Coronary artery (tissue), 2 donors: ENCODE data around the gene PRR7.

Experiments used
- DNase-seq: peaks from one replicate; pipeline ENCODE4 v3.0.0-alpha.2; 2017; ENCODE audit warnings: low spot score
- H3K27ac ChIP-seq, 2 donors: fragments of 200-600 bp; sonication (generic); one replicate each; pipeline ENCODE4 v1.5.1; 2016 to 2019
- H3K4me3 ChIP-seq: fragments of 200-600 bp; sonication (generic); 2 replicates; pipeline ENCODE4 v1.5.1; 2016; ENCODE audit warnings: mild to moderate bottlenecking, moderate library complexity
- TF ChIP-seq, protein P1 (sequence below): fragments of 200-600 bp; sonication (generic); IDR thresholded peaks from one replicate; pipeline ENCODE4 v1.5.1; 2019; ENCODE audit warnings: antibody characterized with exemption

The PRR7 gene

DNA sequence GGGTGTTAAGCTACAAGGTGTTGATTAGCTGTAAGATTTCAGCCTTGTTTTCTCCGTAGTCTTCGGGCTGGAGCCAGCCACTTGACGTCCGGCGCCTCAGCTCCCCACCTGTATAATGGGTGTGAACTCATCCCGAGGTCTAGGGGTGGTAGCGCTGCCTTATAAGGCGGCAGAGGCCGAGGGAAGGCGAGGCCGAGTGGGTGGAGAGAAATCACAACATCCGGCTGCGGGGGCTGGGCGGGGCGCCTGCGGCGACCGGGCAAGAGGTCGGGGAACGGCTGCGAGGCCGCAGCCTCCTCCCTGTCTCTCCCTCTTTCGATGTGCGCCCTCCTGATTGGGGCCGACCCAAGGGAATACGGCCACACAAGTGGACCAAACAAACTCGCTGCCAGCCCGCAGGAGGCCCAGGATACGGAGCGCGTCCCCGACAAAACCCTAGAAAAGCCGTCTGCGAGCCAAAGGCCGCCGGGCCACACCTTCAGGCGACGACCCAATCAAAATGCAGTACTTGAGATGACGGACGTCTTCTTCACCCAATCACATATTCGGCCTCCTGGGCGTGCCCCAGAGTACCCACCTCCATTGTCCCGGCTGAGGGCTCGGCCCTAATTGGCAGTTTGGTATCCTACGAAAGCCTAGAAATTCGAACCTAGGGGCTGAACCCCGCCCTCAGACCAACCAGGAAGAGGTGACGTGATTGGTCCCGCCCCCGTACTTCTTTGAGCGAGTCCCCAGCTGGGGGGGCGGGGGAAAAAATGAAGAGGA, 20.6 kb upstream of the PRR7 start:
- Histone ChIP-seq H3K27ac (peak overlapping the region; percentile 90 to 97), H3K4me3 (peak overlapping the region; percentile 97)
- peak; percentile 100 for DNase-seq
- TF ChIP-seq, protein P1, sequence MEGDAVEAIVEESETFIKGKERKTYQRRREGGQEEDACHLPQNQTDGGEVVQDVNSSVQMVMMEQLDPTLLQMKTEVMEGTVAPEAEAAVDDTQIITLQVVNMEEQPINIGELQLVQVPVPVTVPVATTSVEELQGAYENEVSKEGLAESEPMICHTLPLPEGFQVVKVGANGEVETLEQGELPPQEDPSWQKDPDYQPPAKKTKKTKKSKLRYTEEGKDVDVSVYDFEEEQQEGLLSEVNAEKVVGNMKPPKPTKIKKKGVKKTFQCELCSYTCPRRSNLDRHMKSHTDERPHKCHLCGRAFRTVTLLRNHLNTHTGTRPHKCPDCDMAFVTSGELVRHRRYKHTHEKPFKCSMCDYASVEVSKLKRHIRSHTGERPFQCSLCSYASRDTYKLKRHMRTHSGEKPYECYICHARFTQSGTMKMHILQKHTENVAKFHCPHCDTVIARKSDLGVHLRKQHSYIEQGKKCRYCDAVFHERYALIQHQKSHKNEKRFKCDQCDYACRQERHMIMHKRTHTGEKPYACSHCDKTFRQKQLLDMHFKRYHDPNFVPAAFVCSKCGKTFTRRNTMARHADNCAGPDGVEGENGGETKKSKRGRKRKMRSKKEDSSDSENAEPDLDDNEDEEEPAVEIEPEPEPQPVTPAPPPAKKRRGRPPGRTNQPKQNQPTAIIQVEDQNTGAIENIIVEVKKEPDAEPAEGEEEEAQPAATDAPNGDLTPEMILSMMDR, result no peak

DNA sequence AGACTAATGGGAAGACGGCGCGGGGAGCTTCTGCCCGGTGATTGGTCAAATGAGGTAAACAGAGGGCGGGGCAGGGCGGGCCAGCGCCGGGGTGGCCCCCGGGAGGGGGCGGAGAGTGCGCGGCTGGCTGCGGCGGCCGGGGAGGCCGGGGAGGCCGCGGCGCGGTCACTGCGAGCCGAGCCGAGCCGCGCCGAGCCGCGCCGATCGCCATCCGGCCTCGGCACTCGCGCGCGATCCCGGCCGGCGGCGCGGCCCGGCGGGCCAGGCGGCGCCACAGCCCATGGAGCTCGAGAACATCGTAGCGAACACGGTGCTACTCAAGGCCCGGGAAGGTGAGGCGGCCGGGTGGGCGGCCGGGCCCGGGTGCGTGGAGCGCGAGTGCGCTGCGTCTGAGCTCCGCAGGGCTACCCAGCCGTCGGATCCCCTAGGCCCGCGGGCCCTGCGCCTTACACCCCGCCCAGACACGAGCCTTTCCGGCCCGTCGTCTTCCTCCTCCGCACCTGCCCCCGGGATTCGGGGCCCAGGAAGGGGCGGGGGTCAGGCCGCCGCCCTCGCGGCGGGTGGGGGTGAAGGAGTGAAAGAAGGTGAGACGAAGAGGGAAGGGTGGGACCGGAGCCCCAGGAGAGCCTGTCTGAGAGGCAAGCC, 19.9 kb upstream of the PRR7 start, which contains the start of gene GRK6:
GRK6 (plus strand) TSS at position 111 of the 645 bp plus-strand sequence; CDS start at position 281, 170 bp downstream.
- TF ChIP-seq, protein P1, result no peak
- DNase-seq, result peak; percentile 80
- Histone ChIP-seq H3K4me3 (peak within 1 kb of the TSS; percentile 97), H3K27ac (peak within 1 kb of the TSS; percentile 90 to 97)

DNA sequence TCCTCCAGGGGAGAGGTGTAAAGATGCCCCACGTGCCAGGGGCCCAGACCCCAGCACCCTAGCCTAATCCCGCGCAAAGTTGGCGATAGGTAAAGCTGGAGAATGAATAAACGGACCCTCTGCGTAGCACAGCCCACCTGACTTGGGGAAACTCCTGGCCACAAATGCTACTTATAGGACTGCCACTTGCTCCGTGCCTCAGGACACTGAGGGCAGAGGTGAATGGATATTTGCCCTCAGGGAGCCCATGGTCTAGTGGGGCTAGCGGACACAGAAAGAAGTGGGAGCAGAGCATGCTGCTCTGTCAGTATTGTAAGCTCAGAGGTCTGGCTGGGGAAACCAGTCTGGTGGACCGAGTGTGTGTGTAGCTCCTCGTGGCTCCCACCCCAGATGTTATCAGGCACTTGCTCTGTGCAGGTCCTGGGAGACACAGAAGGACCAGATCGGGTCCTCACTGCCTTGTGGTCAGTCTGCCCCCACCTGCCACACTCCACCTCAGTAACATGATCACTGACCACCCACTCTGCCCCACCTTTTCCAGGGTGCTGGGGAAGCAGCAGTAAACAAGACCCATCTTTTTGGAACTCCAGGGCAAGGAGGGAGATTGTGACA, 19.3 kb upstream of the PRR7 start:
- H3K4me3 ChIP-seq, result peak overlapping the region; percentile 97
- TF ChIP-seq, protein P1, result no peak
- DNase-seq, result peak; percentile 71
- H3K27ac ChIP-seq, result peak overlapping the region; percentile 85 to 95

DNA sequence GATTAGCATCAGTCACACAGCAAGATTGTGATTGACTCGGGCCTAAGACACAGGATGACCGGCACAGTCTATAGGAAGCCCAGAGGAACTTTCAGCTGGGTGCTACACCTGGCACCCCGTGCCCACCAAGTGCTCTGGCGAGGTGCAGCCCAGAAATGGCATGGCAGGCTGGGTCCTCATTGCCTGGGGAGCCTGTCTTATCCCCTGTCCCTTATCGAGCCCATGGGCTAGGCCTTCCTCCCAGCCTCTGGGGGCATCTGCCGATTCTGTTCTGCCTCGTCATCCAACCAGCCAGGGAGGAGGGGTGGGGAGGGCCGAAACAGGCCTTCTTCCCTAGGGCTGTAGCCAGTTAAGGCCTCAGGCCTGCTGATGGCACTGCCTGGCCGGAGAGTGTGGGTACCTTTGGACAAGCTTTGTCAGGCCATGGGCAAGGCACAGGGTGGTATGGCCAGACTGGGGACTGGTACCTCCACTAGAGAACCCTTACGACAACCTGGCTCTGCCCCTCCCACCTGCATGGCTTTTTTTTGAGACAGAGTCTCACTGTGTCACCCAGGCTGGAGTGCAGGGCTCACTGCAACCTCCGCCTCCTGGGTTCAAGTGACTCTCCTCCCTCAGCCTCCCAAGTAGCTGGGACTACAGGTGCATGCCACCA, 18.6 kb upstream of the PRR7 start:
- H3K27ac ChIP-seq, result peak overlapping the region; percentile 37 to 85
- peak overlapping the region; percentile 97 for H3K4me3 ChIP-seq
- TF ChIP-seq, protein P1, result no peak
- peak; percentile 73 for DNase-seq

DNA sequence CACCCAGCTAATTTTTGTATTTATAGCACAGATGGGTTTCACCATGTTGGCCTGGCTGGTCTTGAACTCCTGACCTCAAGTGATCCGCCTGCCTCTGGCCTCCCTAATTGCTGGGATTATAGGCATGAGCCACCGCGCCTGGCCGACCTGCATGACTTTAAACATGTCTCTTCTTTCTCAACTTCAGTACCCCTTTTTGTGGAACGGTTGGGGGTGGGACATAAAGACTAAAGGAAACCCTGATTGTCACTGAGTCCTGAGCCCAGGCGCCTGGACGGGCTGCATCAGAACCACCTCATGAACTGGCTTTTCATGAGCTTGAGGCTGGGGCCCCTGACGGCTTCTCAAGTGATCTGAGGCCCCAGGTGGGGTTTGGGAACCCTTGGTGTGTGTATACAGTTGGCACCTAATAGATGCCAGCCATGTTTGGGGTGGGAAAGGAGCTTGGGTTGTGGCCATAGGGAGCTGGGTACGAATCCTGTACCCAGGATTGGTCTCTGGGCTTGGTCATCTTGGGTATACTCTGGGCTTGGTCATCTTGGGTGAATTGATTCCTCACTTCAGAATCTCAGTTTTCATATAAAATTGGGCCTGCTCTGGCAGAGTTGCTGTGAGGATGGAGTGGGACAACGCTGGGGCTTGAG, 17.9 kb upstream of the PRR7 start:
- TF ChIP-seq, protein P1, result no peak
- no peak for DNase-seq
- H3K4me3 ChIP-seq, result peak overlapping the region; percentile 97
- H3K27ac ChIP-seq, result peak overlapping the region in 1 of 2 donors; percentile 56

DNA sequence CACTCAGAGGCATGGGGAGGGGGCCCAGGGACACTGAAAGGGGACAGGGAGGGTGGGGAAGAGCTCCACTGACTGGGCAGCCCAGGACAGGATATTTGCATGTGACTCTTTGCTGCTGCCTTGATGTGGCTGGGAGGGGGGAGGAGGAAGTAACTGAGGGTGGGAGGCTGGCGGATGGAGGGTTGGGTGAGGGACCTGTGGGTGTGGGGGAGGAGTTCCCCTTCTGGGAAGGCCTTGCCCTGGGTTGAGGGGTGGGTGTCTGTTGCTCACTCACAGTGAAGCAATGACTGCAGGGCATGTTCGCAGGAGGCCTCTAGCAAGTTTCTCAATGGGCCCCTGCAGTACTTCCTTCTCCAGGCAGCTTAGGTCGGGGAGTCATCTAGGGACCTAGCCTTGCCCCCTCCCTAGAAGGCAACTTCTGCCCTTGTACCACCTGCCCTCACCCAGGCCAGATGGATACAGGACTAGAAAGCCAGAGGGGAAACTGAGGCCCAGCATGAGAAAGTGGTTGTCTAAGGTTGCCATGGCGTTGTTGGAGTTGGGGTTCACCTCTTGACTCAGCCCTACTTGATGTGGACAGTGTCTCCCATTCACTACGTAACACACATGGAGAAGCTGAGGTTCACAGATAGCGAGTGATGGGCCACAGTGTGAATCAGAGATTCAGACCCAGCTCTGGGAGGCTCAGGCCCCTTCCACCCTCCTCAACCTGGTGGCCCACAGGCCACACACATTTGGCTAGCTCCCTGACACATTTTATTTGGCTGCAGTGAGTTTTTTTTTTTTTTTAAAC, 17.2 kb upstream of the PRR7 start:
- peak overlapping the region in 1 of 2 donors; percentile 56 for H3K27ac ChIP-seq
- DNase-seq, result no peak
- H3K4me3 ChIP-seq, result no peak overlapping the region
- TF ChIP-seq, protein P1, result no peak
